Neural cell (in vitro differentiated cells): Measurements from ENCODE around the gene BCOR. TPM values are rescaled to one million over a fixed set of nuclear protein-coding genes. Genes with fewer than 3 reads are reported as not detected.

Experiments used
- H2AFZ ChIP-seq: fragments of 200-600, 300-800 bp; sonication (generic), shearing (Covaris generic); 2 replicates; pipeline ENCODE4 v1.6.0; 2014; ENCODE audit warnings: low read depth, mild to moderate bottlenecking, antibody characterized with exemption, low read length, moderate library complexity
- H3F3A ChIP-seq: fragments of 200-600 bp; shearing (Covaris generic); 2 replicates; pipeline ENCODE4 v1.6.1; 2016; ENCODE audit warnings: mild to moderate bottlenecking, moderate library complexity, mixed read lengths, antibody characterized with exemption, low read length; ENCODE audit not compliant: insufficient read depth, poor library complexity, severe bottlenecking
- H3K27ac ChIP-seq: fragments of 200-600, 300-800 bp; sonication (generic), shearing (Covaris generic); 2 replicates; pipeline ENCODE4 v1.5.1; 2014; ENCODE audit warnings: mild to moderate bottlenecking, low read length, moderate library complexity
- H3K27me3 ChIP-seq: fragments of 300-800, 200-600 bp; sonication (generic), shearing (Covaris generic); 2 replicates; pipeline ENCODE4 v1.6.0; 2014; ENCODE audit warnings: mild to moderate bottlenecking, low read depth, low read length, moderate library complexity; ENCODE audit not compliant: insufficient read depth
- H3K36me3 ChIP-seq: fragments of 300-800, 200-600 bp; sonication (generic), shearing (Covaris generic); 2 replicates; pipeline ENCODE4 v1.5.1; 2014; ENCODE audit warnings: mild to moderate bottlenecking, antibody characterized with exemption, low read length, moderate library complexity; ENCODE audit not compliant: insufficient read depth
- H3K4me2 ChIP-seq: fragments of 300-800, 200-600 bp; sonication (generic), shearing (Covaris generic); 2 replicates; pipeline ENCODE4 v1.6.0; 2014; ENCODE audit warnings: mild to moderate bottlenecking, low read length
- H3K4me3 ChIP-seq: fragments of 300-800, 200-600 bp; sonication (generic), shearing (Covaris generic); 2 replicates; pipeline ENCODE4 v1.5.1; 2014; ENCODE audit warnings: mild to moderate bottlenecking, low read length, moderate library complexity
- H3K79me2 ChIP-seq: fragments of 200-600 bp; shearing (Covaris generic); replicated peaks from 2 replicates; pipeline ENCODE4 v1.6.0; 2014; ENCODE audit warnings: mild to moderate bottlenecking, low read length, moderate library complexity; ENCODE audit not compliant: insufficient read depth
- H3K9ac ChIP-seq: fragments of 300-800, 200-600 bp; sonication (generic), shearing (Covaris generic); 2 replicates; pipeline ENCODE4 v1.6.1; 2016; ENCODE audit warnings: mild to moderate bottlenecking, low read length, mixed read lengths
- H3K9me2 ChIP-seq: fragments of 200-600 bp; shearing (Covaris generic); 2 replicates; pipeline ENCODE4 v1.6.1; 2016; ENCODE audit warnings: mild to moderate bottlenecking, low read length, mixed read lengths; ENCODE audit not compliant: insufficient read depth
- H3K9me3 ChIP-seq: fragments of 200-600, 300-800 bp; sonication (generic), shearing (Covaris generic); 2 replicates; pipeline ENCODE4 v1.6.1; 2016; ENCODE audit warnings: mild to moderate bottlenecking, mixed run types, low read length, moderate library complexity, mixed read lengths
- H4K20me1 ChIP-seq: fragments of 200-600 bp; shearing (Covaris generic); 2 replicates; pipeline ENCODE4 v1.6.1; 2016; ENCODE audit warnings: mild to moderate bottlenecking, mixed run types; ENCODE audit not compliant: insufficient read depth
- EP300 ChIP-seq: fragments of 450-650 bp; conservative IDR thresholded peaks from 2 replicates; pipeline ENCODE4 v1.6.1; 2014; ENCODE audit warnings: antibody characterized with exemption, mild to moderate bottlenecking, moderate library complexity; ENCODE audit not compliant: poor library complexity, severe bottlenecking
- EZH2 ChIP-seq: fragments of 200-600, 300-800 bp; shearing (Covaris generic), sonication (generic); IDR thresholded peaks from 2 replicates; pipeline ENCODE4 v1.6.1; 2014; ENCODE audit warnings: antibody characterized with exemption, low read length, borderline replicate concordance, mild to moderate bottlenecking; ENCODE audit not compliant: insufficient read depth, poor library complexity, severe bottlenecking
- MXI1 ChIP-seq: fragments of 450-650 bp; conservative IDR thresholded peaks from 2 replicates; pipeline ENCODE4 v1.6.1; 2014; ENCODE audit warnings: antibody characterized with exemption, mild to moderate bottlenecking; ENCODE audit not compliant: poor library complexity, severe bottlenecking
- POLR2AphosphoS5 ChIP-seq: IDR thresholded peaks from 2 replicates; pipeline ENCODE4 v1.6.1; 2012
- RAD21 ChIP-seq: fragments of 450-650 bp; conservative IDR thresholded peaks from 2 replicates; pipeline ENCODE4 v1.6.1; 2014; ENCODE audit warnings: antibody characterized with exemption, mild to moderate bottlenecking, moderate library complexity
- SMC3 ChIP-seq: fragments of 450-650 bp; conservative IDR thresholded peaks from 2 replicates; pipeline ENCODE4 v1.6.1; 2014; ENCODE audit warnings: antibody characterized with exemption, mild to moderate bottlenecking, moderate library complexity; ENCODE audit not compliant: poor library complexity
- TAF1 ChIP-seq: IDR thresholded peaks from 2 replicates; pipeline ENCODE4 v1.6.1; 2012; ENCODE audit warnings: low read depth
- polyA plus RNA-seq: library from polyadenylated mRNA; depleted of rRNA; stranded (reverse); fragments of >200 nt; gene quantifications from 2 replicates; pipeline ENCODE4 v1.2.3, GENCODE V29; 2014
- TF ChIP-seq, protein P1 (sequence below): fragments of 450-650 bp; IDR thresholded peaks from 2 replicates; pipeline ENCODE4 v1.5.1; 2014; ENCODE audit warnings: antibody characterized with exemption, mild to moderate bottlenecking, moderate library complexity; ENCODE audit not compliant: poor library complexity, severe bottlenecking
- TF ChIP-seq, protein P2 (sequence below): IDR thresholded peaks from 2 replicates; pipeline ENCODE4 v1.6.1; 2012; ENCODE audit warnings: borderline replicate concordance

Gene BCOR
- polyA plus RNA-seq, 1 donor from 2014 or later, result 18.0 TPM

DNA sequence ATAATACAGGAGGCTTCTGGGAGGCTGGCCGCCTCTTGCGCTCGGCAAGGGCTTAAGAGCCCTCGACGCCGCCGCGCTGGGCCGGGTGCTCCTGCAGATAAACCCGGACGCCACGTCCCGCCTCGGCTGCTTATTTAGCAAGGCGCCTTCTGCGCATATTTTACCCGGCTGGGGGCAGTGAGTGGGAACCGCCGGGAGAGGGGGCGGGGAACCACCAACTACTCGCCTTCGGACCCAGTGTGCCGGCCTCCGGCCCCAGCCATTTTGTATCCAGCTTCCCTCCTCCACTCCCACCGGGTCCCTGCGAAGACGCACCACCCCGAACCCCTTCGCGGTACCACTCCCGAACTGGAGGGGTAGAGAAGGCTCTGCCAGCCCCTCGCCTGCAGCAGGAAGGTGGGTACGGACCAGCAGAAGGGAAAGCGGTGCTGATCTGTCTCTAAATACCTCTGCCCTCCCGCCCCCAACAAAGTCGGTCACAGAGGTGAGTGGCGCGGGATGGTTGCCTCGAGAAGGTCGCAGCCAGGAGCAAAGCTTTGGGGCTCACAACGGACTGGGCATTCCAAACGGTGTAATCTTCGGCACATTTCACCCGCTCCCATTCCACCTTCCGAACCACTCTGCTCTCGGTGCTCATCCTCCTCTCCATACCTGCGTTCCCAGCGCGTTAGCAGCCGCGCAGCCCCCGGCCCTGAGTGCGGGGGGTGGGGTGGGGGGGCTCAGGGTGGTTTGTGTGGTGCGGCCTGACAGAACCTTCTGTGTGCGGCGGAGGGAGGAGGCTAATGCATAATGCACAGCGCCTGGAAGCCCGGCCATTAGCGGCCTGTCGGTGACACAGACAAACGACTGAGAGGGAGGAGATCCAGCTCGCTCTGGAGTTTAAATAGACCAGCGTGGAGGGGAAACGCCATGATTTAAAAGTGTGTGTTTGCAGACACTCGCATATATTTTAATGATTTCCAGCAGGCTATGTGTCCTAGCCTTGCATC is 4.9 kb upstream of the BCOR start:
- Histone ChIP-seq H3F3A (no peaks in the 10 kb centered on the region), H3K27ac (no peak overlapping the region), H2AFZ (no peak overlapping the region), H3K9me2 (no peaks in the 10 kb centered on the region), H3K27me3 (no peaks in the 10 kb centered on the region), H3K9ac (no peak overlapping the region), H3K4me3 (no peak overlapping the region), H3K79me2 (no peaks in the 10 kb centered on the region), H3K36me3 (no peaks in the 10 kb centered on the region), H3K4me2 (no peak overlapping the region), H4K20me1 (no peaks in the 10 kb centered on the region), H3K9me3 (no peaks in the 10 kb centered on the region)
- TF ChIP-seq TAF1 (no peak), EP300 (no peak), EZH2 (no peak), RAD21 (no peak), SMC3 (no peak), POLR2AphosphoS5 (no peak), MXI1 (no peak)
- TF ChIP-seq, protein P1, sequence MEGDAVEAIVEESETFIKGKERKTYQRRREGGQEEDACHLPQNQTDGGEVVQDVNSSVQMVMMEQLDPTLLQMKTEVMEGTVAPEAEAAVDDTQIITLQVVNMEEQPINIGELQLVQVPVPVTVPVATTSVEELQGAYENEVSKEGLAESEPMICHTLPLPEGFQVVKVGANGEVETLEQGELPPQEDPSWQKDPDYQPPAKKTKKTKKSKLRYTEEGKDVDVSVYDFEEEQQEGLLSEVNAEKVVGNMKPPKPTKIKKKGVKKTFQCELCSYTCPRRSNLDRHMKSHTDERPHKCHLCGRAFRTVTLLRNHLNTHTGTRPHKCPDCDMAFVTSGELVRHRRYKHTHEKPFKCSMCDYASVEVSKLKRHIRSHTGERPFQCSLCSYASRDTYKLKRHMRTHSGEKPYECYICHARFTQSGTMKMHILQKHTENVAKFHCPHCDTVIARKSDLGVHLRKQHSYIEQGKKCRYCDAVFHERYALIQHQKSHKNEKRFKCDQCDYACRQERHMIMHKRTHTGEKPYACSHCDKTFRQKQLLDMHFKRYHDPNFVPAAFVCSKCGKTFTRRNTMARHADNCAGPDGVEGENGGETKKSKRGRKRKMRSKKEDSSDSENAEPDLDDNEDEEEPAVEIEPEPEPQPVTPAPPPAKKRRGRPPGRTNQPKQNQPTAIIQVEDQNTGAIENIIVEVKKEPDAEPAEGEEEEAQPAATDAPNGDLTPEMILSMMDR, result no peak
- TF ChIP-seq, protein P2, sequence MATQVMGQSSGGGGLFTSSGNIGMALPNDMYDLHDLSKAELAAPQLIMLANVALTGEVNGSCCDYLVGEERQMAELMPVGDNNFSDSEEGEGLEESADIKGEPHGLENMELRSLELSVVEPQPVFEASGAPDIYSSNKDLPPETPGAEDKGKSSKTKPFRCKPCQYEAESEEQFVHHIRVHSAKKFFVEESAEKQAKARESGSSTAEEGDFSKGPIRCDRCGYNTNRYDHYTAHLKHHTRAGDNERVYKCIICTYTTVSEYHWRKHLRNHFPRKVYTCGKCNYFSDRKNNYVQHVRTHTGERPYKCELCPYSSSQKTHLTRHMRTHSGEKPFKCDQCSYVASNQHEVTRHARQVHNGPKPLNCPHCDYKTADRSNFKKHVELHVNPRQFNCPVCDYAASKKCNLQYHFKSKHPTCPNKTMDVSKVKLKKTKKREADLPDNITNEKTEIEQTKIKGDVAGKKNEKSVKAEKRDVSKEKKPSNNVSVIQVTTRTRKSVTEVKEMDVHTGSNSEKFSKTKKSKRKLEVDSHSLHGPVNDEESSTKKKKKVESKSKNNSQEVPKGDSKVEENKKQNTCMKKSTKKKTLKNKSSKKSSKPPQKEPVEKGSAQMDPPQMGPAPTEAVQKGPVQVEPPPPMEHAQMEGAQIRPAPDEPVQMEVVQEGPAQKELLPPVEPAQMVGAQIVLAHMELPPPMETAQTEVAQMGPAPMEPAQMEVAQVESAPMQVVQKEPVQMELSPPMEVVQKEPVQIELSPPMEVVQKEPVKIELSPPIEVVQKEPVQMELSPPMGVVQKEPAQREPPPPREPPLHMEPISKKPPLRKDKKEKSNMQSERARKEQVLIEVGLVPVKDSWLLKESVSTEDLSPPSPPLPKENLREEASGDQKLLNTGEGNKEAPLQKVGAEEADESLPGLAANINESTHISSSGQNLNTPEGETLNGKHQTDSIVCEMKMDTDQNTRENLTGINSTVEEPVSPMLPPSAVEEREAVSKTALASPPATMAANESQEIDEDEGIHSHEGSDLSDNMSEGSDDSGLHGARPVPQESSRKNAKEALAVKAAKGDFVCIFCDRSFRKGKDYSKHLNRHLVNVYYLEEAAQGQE, result no peak

DNA sequence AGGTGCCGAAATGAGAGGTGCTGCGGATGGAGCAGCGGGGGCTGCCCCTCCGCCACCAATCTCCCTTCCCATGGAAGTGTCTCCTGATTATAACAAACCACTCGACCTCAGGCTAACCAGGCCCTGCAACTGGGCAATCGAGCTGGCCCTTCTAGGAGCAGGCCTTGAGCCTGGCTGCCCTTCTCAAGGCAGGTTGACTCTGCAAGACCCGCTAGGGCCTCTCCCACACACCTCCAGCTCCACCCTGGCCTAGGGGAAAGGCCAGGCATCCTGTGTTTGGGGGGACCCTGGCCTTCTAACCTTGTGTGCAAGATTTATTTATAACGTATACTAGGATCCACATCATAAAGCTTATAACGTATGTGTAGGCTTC is 3.7 kb upstream of the BCOR start:
- Histone ChIP-seq H3K36me3 (no peaks in the 10 kb centered on the region), H2AFZ (no peak overlapping the region), H3K9me3 (no peaks in the 10 kb centered on the region), H3K27ac (no peak overlapping the region), H4K20me1 (no peaks in the 10 kb centered on the region), H3K79me2 (no peaks in the 10 kb centered on the region), H3K9ac (no peak overlapping the region), H3K4me3 (no peak overlapping the region), H3K4me2 (no peak overlapping the region), H3K9me2 (no peaks in the 10 kb centered on the region), H3F3A (no peaks in the 10 kb centered on the region), H3K27me3 (no peaks in the 10 kb centered on the region)
- TF ChIP-seq POLR2AphosphoS5 (no peak), EP300 (no peak), EZH2 (no peak), MXI1 (no peak)
- TF ChIP-seq, protein P2, result no peak
